Neural progenitor cell (in vitro differentiated cells): Measurements from ENCODE around the gene SNTA1. TPM values are rescaled to one million over a fixed set of nuclear protein-coding genes. Genes with fewer than 3 reads are reported as not detected.

Experiments used
- DNase-seq: peaks from one replicate; pipeline ENCODE4 v3.0.0-alpha.2; 2016; ENCODE audit warnings: low spot score
- H2AFZ ChIP-seq: fragments of 200-600 bp; sonication (generic); replicated peaks from 2 replicates; pipeline ENCODE4 v1.6.1; 2016; ENCODE audit warnings: antibody characterized with exemption
- H3F3A ChIP-seq: fragments of 200-600 bp; sonication (generic); 2 replicates; pipeline ENCODE4 v1.6.1; 2016; ENCODE audit warnings: antibody characterized with exemption, low read depth
- H3K27ac ChIP-seq: fragments of 200-600 bp; sonication (generic); 2 replicates; pipeline ENCODE4 v1.5.1; 2016; ENCODE audit warnings: mild to moderate bottlenecking
- H3K27me3 ChIP-seq: fragments of 200-600 bp; sonication (generic); 2 replicates; pipeline ENCODE4 v1.6.1; 2016; ENCODE audit warnings: mild to moderate bottlenecking, moderate library complexity
- H3K36me3 ChIP-seq: fragments of 200-600 bp; sonication (generic); 2 replicates; pipeline ENCODE4 v1.5.1; 2016
- H3K4me1 ChIP-seq: fragments of 200-600 bp; sonication (generic); 2 replicates; pipeline ENCODE4 v1.6.1; 2016; ENCODE audit warnings: mixed run types
- H3K4me2 ChIP-seq: fragments of 200-600 bp; sonication (generic); 2 replicates; pipeline ENCODE4 v1.6.1; 2016
- H3K4me3 ChIP-seq: fragments of 200-600 bp; sonication (generic); 2 replicates; pipeline ENCODE4 v1.5.1; 2016
- H3K79me2 ChIP-seq: fragments of 200-600 bp; sonication (generic); 2 replicates; pipeline ENCODE4 v1.6.1; 2016; ENCODE audit warnings: low read depth
- H3K9ac ChIP-seq: fragments of 200-600 bp; sonication (generic); 2 replicates; pipeline ENCODE4 v1.6.1; 2016
- H3K9me3 ChIP-seq: fragments of 200-600 bp; sonication (generic); 2 replicates; pipeline ENCODE4 v1.5.1; 2016; ENCODE audit warnings: low read depth
- H4K20me1 ChIP-seq: fragments of 200-600 bp; sonication (generic); 2 replicates; pipeline ENCODE4 v1.6.1; 2016; ENCODE audit warnings: low read depth
- H3K27ac Mint-ChIP-seq: 3 replicates; pipeline ENCODE4 v1.8.0; 2021; ENCODE audit warnings: mixed read lengths
- H3K27me3 Mint-ChIP-seq: 2 replicates; pipeline ENCODE4 v1.8.0; 2022; ENCODE audit warnings: low read depth, mild to moderate bottlenecking, inconsistent platforms, moderate library complexity, mixed read lengths; ENCODE audit not compliant: insufficient read depth
- H3K36me3 Mint-ChIP-seq: 3 replicates; pipeline ENCODE4 v1.8.0; 2021; ENCODE audit warnings: mixed read lengths
- H3K4me1 Mint-ChIP-seq: 3 replicates; pipeline ENCODE4 v1.8.0; 2021; ENCODE audit warnings: mixed read lengths
- H3K4me3 Mint-ChIP-seq: 3 replicates; pipeline ENCODE4 v1.8.0; 2021; ENCODE audit warnings: mild to moderate bottlenecking, moderate library complexity, mixed read lengths
- H3K9me3 Mint-ChIP-seq: 3 replicates; pipeline ENCODE4 v1.8.0; 2020; ENCODE audit warnings: mixed read lengths
- EZH2 ChIP-seq: fragments of 200-600 bp; sonication (generic); IDR thresholded peaks from 2 replicates; pipeline ENCODE4 v1.6.1; 2017; ENCODE audit warnings: antibody characterized with exemption, mild to moderate bottlenecking, moderate library complexity
- EZH2phosphoT487 ChIP-seq: fragments of 200-600 bp; sonication (generic); IDR thresholded peaks from 2 replicates; pipeline ENCODE4 v1.6.1; 2017; ENCODE audit warnings: antibody characterized with exemption
- total RNA-seq: library from RNA; depleted of rRNA; stranded (reverse); fragments of >200 nt; gene quantifications from 2 replicates; pipeline ENCODE4 v1.2.3, GENCODE V29; 2015; ENCODE audit warnings: low replicate concordance
- TF ChIP-seq, protein P1 (sequence below): fragments of 200-600 bp; sonication (generic); IDR thresholded peaks from 2 replicates; pipeline ENCODE4 v1.5.1; 2017; ENCODE audit warnings: antibody characterized with exemption, mild to moderate bottlenecking

The SNTA1 gene
- total RNA-seq, 1 donor from 2014 or later: 6.3 TPM

DNA sequence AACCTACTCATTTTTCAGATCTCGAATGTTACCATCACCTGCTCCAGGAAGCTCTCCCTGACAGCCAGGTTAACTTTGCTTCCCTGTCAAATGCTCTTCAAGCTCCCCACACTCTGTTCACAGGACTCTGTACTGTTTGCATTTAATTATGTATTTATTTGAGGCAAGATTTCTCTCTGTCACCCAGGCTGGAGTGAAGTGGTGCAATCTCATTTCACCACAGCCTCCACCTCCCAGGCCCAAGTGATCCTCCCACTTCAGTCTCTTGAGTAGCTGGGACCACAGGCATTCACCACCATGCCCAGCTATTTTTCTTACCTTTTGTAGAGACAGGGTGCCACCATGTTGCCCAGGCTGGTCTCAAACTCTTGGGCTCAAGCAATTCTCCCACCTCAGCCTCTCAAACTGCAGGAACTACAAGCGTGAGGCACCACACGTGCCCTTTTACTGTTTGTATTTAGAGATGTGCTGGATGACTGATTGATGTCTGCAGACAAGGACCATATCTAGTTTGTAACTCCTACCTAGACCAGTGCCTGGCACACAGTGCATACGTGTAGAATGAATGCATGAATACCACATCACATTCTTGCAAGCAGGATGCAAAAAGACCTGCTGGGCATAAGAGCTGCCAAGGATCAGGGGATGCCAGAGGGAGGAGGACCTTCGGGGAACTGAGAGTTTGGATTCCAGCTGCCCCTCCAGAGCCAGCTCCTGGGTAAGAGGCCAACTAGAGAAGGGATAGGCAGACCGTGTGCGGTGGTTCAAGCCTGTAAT is 30.7 kb upstream of the SNTA1 start:
- Mint-ChIP-seq H3K27ac (no peak overlapping the region), H3K4me3 (no peak overlapping the region), H3K27me3 (peaks cover 5% of the 10 kb centered on the region), H3K4me1 (peaks cover 11% of the 10 kb centered on the region), H3K36me3 (no peaks in the 10 kb centered on the region), H3K9me3 (no peaks in the 10 kb centered on the region)
- no peaks in the 10 kb centered on the region for H3K36me3 ChIP-seq
- no peak overlapping the region for H3K9ac ChIP-seq
- no peak for DNase-seq
- no peak overlapping the region for H3K4me2 ChIP-seq
- H3K4me3 ChIP-seq: no peak overlapping the region
- no peak overlapping the region for H2AFZ ChIP-seq
- H4K20me1 ChIP-seq: no peaks in the 10 kb centered on the region
- H3K27me3 ChIP-seq: no peaks in the 10 kb centered on the region
- H3K9me3 ChIP-seq: no peaks in the 10 kb centered on the region
- H3F3A ChIP-seq: no peaks in the 10 kb centered on the region
- H3K27ac ChIP-seq: no peak overlapping the region
- peaks cover 11% of the 10 kb centered on the region for H3K4me1 ChIP-seq
- H3K79me2 ChIP-seq: no peaks in the 10 kb centered on the region
- TF ChIP-seq, protein P1, sequence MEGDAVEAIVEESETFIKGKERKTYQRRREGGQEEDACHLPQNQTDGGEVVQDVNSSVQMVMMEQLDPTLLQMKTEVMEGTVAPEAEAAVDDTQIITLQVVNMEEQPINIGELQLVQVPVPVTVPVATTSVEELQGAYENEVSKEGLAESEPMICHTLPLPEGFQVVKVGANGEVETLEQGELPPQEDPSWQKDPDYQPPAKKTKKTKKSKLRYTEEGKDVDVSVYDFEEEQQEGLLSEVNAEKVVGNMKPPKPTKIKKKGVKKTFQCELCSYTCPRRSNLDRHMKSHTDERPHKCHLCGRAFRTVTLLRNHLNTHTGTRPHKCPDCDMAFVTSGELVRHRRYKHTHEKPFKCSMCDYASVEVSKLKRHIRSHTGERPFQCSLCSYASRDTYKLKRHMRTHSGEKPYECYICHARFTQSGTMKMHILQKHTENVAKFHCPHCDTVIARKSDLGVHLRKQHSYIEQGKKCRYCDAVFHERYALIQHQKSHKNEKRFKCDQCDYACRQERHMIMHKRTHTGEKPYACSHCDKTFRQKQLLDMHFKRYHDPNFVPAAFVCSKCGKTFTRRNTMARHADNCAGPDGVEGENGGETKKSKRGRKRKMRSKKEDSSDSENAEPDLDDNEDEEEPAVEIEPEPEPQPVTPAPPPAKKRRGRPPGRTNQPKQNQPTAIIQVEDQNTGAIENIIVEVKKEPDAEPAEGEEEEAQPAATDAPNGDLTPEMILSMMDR: no peak
- TF ChIP-seq EZH2: no peak

DNA sequence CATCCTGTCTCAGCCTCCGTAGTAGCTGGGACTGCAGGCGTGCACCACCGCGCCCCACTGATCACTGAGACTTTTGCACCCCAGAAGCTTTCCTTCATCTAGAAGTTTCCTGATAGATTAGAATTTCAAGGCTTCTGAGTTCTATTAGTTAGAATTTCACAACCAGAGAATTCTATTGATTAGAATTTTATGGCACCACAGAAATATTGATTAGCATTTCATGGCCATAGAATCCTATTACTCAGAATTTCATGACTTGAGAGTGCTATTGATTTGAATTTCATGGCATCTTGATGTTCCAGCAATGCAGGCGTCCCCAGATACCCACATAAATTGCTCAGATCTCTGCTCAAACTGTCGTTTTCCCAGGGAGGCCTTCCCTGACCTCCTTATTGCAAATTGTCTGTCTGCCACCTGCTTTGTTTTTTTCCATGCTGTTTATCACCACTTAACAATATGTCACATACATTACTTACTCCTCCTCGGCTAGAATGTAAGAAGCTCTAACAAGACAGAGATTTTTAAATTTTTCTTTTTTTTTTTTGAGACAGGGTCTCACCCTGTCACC is 29.4 kb upstream of the SNTA1 start:
- Mint-ChIP-seq H3K9me3 (no peaks in the 10 kb centered on the region), H3K36me3 (no peaks in the 10 kb centered on the region), H3K4me1 (peaks cover 11% of the 10 kb centered on the region), H3K27ac (no peak overlapping the region), H3K27me3 (peaks cover 10% of the 10 kb centered on the region), H3K4me3 (no peak overlapping the region)
- no peak for DNase-seq
- H3K4me3 ChIP-seq: no peak overlapping the region
- peaks cover 11% of the 10 kb centered on the region for H3K4me1 ChIP-seq
- H4K20me1 ChIP-seq: no peaks in the 10 kb centered on the region
- H3F3A ChIP-seq: no peaks in the 10 kb centered on the region
- H3K79me2 ChIP-seq: no peaks in the 10 kb centered on the region
- no peaks in the 10 kb centered on the region for H3K27me3 ChIP-seq
- H3K4me2 ChIP-seq: no peak overlapping the region
- no peaks in the 10 kb centered on the region for H3K36me3 ChIP-seq
- no peaks in the 10 kb centered on the region for H3K9me3 ChIP-seq
- TF ChIP-seq EZH2phosphoT487: no peak
- no peak for TF ChIP-seq EZH2
- TF ChIP-seq, protein P1: no peak
- no peak overlapping the region for H3K9ac ChIP-seq
- no peak overlapping the region for H2AFZ ChIP-seq
- no peak overlapping the region for H3K27ac ChIP-seq

DNA sequence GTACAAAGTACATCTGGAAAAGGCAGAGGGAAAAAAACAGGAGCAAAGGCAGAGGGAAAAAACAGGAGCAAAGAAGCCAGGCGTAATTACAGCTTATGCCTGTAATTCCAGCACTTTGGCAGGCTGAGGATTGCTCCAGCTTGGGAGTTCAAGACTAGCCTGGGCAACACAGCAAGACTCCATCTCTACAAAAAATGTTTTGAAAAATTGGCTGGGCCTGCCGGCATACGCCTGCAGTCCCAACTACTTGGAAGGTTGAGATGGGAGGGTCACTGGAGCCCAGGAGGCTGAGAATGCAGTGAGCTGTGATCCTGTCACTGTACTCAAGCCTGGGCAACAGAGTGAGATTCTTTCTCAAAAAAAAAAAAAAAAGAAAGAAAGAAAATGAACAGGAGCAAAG is 27.3 kb upstream of the SNTA1 start:
- peaks cover 10% of the 10 kb centered on the region for H3K27me3 Mint-ChIP-seq
- no peak for DNase-seq
- no peak overlapping the region for H3K9ac ChIP-seq
- no peaks in the 10 kb centered on the region for H3K36me3 ChIP-seq
- H3K4me3 ChIP-seq: no peak overlapping the region
- H2AFZ ChIP-seq: no peak overlapping the region
- no peak overlapping the region for H3K4me2 ChIP-seq
- peaks cover 3% of the 10 kb centered on the region for H4K20me1 ChIP-seq
- H3K27me3 ChIP-seq: no peaks in the 10 kb centered on the region
- no peaks in the 10 kb centered on the region for H3K36me3 Mint-ChIP-seq
- H3K79me2 ChIP-seq: no peaks in the 10 kb centered on the region
- no peaks in the 10 kb centered on the region for H3K9me3 Mint-ChIP-seq
- TF ChIP-seq EZH2: no peak
- TF ChIP-seq EZH2phosphoT487: no peak
- TF ChIP-seq, protein P1: no peak
- H3K27ac ChIP-seq: no peak overlapping the region
- H3F3A ChIP-seq: no peaks in the 10 kb centered on the region
- peaks cover 11% of the 10 kb centered on the region for H3K4me1 ChIP-seq
- peaks cover 9% of the 10 kb centered on the region for H3K4me1 Mint-ChIP-seq
- H3K9me3 ChIP-seq: no peaks in the 10 kb centered on the region
- H3K27ac Mint-ChIP-seq: no peak overlapping the region
- no peak overlapping the region for H3K4me3 Mint-ChIP-seq
